Stimulated activated CD8-positive, alpha-beta memory T cell treated with anti-CD3 and anti-CD28 coated beads, Interleukin-12 subunit alpha, Interleukin-12 subunit beta, amount 100 ng/mL, for 1 hour (primary cell): Measurements from ENCODE around the gene TBC1D10A.

Experiments
- DNase-seq: peaks from one replicate; pipeline ENCODE4 v3.0.0-alpha.2; 2020; ENCODE audit warnings: low read depth

Gene TBC1D10A

DNA sequence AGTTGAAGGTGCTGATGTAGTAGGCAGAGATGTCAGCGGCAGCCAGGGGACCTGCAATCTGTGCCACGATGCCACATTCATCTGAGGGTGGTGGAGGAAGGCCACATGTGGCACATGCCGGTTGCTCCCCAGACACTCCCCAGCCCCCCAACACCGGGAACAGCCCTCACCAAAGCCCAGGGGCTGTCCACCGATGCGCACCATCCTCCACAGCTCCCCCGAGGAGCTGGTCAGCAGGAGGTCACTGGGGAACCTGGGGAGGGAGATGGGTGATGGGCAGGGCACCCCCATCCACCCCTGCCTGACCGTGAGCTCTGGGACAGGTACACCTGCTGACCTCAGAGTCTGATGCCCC lies 40.9 kb downstream of the TBC1D10A start:
- no peak for DNase-seq

DNA sequence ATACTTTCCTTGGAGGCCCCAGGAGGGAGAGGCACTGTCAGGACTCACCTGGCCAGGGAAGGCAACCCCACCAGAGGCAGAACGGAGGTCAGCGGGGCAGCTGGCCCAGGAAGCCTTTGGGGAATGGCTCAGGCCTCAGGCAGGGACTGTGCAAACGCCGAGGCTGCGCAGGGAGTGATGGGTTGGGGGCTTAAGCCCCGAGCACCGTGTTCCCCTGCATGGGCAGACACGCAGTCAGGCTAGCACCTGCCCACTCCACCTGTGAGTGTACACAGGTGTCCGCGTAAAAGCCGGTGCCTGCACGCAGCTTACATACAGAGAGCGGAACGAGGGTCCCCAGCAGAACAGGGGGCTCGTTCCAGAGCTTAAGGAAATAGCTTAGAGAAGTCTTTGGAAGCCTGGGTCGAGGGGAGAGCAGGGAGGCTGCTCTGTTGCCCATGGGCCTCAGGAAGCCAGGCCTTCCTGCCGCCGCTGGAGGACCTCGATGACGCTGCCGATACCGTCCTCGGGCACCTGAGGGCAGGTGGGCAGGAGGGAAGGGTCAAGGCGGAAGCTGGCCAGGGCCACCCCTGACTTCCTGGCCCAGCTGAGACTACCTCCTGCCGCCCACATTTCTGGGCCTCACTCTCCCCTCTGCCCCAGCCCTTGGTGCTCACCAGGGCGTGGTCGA lies 41.4 kb downstream of the TBC1D10A start:
- DNase-seq, result no peak

DNA sequence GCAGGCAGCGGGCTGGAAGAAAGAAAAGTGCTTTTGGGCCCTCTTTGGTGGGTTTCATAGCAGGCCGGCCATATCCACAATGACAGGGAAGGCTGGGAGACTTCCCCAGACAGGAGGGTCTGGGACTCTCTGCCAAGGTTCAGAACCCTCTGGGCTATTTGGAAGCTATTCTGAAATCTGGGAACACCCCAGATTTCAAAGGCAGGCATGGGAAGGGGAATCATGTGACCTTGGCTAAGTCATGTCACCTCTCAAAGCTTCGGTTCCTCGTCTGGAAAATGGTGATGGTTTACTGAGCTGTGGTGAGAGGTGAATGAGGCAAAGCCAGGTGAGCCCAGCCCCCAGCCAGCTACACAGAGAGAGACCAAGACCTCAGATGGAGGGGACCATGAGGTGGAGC lies 42.1 kb downstream of the TBC1D10A start:
- DNase-seq, result no peak

DNA sequence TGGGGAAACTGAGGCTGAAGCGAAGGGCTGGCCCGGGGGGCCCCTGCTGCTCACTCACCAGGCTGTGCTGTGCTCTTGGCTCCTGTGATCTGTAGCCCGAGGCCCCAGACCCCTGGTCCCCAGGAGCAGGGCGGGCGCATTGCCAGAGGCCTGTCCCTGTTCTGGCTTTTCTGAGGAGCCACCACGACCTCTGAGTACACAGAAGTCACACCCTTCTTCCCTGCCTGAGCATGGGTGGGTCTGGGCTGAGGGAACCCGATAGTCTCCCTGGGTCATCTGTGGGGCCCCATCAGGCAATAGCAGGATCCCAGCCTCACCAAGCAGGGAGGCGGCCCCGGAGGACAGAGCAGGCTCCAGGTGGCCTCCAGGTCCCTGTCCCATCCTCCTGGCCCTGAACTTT lies 42.6 kb downstream of the TBC1D10A start:
- DNase-seq, result no peak

DNA sequence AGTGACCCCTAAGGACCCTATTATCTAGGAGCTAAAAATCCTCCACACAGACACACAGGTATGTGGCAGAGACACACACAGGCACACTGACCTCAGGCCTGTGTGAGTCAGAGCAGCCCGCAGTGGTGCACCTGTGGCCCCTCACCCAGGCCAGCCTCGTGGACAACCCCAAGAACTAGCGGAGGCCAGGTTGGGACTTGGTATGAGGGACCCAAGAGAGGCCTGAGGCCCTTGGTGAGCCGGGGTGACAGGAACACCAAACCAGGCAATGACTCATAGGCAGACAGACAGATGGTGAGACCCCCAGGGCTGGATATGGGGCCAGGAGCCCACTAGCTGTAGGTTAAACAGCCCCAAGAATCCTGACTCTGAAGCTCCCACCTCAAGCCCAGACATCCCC lies 43.4 kb downstream of the TBC1D10A start:
- DNase-seq, result no peak

DNA sequence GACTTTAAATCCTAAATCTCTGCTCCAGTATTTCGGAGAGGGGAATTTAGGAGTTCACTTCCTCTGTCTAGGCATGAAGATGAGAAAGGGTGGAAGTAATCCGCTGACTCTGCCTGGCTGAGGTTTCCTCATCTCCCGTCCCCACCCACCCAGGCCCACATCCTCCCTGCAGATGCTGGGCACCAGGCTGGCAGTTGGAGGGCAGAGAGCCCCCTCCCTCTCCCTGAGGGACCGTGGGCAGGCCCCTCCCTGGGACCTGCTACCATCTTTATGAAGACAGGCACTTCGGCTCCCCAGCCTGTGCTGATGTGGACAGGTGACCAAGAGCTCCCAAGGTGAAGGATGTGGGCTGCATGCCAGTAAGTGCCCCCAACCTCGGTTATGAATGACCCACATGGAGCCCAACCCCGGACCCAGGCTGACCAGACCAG lies 44.1 kb downstream of the TBC1D10A start:
- no peak for DNase-seq

DNA sequence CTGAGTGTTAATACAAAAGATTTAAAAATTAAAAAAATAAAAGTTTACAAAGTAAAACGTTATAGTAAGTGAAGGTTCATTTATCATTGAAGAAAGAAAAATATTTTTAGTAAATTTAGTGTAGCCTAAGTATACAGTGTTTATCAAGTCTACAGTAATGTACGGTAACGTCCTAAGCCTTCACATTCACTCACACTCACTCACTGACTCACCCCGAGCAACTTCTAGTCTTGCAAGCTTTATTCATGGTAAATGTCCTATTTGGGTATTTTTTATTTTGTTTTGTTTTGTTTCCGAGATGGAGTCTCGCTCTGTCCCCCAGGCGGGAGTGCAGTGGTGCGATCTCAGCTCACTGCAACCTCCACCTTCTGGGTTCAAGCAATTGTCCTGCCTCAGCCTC lies 46.2 kb downstream of the TBC1D10A start:
- no peak for DNase-seq

DNA sequence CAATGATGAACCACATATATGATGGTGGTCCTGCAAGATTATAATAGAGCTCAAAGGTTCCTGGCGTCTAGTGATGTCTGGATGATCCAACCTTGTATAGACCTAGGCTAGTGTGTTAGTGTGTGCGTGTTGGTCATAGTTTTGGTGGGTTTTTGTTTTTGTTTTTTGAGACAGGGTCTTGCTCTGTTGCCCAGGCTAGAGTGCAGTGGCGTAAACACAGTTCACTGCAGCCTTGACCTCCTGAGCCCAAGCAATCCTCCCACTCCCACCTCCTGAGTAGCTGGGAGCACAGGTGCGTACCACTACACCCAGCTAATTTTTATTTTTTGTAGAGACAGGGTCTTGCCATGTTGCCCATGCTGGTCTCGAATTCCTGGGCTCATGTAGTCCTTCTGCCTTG lies 46.8 kb downstream of the TBC1D10A start:
- no peak for DNase-seq

DNA sequence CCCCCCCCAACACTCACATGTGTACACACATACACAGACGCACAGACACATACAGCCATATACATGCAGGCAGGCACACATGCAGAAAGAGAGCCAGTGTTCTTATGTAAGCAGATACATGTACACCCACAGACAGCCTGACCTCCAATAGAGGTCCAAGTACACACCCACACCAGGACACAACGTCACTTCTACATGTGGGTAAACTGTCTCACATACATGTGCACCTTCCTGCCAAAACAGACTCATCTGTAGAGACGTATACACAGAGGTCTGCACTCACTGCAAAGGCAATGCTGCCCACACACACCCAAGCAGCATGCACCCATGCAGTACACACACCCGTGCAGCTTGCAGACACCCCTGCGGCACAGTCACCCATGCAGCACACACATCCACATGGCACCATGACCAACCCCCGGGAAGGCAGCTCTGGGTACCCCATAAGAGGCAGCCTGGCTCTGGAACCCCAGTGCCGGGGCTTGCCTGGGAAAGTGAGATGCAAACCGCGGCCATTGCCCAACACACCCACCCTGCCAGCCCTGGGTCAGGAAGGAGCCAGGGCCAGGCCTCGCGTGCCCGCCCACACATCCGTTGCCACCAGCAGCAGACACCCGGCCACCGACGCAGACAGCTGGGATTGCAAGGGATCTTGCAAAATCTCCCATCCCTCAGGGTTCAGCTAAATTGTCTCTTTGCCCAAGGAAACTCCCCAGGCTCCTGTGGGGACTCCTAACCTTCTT lies 47.5 kb downstream of the TBC1D10A start:
- DNase-seq, result no peak

DNA sequence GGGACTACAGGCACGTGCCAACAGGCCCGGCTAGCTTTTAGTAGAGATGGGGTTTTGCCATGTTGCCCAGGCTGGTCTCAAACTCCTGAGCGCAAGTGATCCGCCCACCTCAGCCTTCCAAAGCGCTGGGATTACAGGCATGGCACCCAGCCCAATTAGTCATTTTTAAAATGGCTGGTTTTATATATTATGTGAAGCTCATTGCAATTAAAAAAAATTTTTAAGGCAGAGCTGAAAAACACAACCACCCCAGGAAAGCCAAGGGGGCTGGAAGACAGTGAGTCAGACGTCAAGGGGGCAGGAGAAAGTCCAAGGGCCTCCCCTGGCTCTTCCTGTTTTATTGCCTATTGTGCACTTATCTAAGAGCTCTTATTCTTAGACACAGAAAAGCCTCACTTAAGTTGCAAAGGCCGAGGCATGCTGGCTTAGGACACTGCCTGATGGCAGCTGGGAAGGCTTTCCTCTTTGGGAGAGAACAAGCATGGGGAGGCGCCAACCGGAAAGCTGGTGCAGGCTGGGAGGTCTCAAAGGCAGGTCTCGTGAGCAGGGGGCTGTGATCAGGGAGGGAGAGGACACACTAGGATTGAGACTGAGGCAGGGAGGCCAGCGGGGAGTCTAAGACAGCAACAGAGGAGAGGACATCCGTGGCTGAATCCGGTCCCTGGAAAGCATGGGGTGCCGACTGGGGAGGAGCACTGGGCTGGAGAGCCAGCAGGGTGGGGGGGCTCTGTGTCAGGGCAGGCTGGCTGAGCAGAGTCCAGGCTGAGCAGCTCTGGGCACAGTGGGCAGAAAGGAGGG lies 49.0 kb downstream of the TBC1D10A start:
- no peak for DNase-seq

DNA sequence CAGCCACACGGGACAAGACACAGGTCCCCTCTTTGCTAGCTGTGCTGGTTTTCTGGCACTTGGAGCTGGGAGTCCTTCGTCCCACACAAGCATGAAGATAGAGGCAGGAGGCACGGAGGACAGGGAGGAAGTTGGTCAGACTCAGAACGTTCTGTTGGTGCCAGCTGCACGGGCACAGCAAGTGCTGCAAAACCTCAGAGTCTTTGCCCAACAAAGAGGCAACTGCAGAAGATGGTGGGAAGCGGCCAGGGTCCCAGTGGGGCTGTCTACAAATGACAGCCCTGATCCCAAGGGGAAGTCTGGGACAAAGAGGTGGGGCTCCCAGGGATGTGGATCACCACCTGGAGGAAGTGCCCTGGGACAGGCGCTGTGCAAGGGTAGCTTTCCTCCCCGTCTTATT lies 50.7 kb downstream of the TBC1D10A start:
- no peak for DNase-seq

DNA sequence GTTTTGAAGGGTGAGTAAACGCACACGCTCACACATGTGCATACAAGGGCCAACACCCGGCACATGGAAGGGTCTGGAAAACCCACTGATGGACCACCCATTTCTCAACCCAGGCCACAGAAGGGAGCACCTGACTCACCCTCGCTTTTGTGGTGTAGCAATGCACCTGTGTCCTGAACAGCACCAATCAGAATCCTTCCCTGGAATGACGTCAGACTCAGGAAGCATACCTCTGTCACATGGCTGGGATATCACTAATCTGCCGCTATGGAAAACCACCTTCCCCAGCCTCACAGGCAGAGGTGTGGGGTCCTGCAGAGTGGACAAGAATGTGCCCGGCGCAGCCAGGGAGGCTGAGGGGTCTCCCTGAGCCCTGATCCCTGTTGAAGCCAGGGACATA lies 51.1 kb downstream of the TBC1D10A start:
- DNase-seq, result no peak

DNA sequence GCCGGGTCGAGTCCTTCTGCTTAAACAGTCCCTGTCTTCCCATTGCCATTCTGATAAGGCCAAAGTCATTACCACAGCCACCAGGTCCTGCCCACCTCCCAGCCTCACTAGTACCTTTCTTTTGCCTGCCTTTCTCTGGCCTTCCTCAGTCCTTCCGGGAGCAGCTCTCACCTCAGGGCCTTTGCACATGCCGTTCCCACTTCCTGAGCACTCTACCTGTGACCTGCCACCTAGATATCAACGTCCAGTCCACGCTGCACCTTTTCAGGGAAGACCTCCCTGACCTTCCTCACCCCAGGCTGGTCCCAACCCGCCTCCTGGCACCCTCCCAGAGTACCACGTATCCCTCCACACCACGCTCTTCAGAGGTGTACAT lies 52.3 kb downstream of the TBC1D10A start:
- no peak for DNase-seq

DNA sequence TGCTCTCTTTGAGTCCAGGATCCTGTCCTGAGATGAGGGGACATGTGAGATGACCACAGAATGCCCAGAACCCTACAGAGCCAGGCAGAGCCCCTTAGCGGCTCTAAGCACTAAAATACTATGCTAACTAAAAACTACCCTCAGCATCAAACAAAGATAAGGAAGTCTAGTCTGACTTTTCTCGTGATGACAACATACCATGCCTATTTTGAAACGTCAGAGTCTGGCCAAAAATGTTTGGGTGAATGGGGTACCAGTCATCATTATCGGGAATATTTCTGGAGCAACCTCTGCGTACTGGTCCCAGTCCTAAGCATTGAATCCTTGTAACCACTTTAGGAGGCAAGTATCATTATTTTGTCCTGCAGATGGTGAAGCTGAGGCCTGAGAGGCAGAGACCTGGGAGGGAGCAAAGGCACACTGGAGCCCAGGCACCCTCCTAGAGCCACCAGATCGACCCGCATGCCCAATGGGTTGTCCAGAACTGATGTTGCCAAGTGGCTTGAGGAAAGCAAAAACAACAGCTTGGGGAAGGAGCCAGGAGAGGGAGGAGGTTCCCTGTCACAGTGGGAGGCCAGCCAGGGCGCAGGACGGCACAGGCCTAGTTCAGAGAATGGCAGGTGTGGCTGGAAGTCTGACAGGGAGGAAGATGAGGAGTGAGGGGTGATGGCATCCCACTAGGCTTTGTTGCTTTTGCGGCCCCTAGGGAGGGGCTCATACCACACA lies 52.9 kb downstream of the TBC1D10A start:
- DNase-seq, result no peak

DNA sequence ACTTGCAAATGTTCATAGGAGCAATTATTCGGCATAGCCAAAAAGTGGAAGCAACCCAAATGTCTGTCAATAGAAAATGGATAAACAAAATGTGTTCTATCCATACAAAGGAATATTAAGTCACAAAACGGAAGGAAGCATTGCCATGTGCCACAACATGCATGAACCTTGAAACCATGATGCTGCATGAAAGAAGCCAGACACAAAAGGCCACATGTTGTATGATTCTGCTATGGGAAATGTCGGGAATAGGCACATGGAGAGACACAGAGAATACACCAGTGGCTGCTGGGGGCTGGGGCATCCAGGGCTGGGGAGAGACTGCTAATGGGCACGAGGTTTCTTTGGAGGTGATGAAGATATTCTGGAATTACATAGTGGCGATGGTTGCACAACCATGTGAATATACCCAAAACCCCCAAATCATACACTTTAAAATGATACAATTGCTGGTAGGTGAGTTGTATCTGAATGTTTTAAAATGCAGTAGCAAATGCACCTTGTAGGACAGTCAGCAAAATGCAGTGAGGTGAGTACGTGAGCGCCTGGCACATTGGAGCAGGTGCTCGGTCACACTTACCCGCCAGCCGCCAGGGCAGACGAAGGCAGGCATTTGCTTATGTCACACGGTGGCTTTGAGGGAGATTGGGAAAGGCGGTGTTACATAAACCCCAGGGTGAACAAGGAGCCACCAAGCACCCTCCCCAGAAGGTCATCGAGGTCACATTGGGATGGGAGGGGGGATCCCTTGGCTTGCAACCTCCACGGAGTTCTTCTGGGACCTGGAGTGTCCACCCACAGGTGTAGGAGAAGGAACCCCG lies 53.8 kb downstream of the TBC1D10A start:
- no peak for DNase-seq

DNA sequence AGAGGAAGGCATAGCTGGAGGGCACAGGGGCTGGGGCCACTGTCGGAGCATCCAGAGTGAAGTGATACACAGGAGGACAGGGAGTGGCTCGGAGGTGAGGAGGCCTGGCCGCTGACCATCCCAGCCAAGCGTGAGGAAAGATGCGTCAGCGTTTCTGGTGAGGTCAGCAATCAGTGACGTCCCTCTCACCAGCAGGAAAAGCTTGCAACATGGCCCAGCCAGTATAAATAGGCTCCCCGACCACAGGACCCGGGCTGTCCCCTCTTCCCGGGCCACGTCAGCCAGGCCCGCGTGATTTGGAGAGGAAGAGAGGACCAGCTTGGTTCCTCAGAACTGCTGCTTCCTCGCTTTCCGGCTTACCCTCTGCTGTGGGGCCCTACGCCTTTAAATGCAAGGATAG lies 55.9 kb downstream of the TBC1D10A start:
- DNase-seq, result no peak

DNA sequence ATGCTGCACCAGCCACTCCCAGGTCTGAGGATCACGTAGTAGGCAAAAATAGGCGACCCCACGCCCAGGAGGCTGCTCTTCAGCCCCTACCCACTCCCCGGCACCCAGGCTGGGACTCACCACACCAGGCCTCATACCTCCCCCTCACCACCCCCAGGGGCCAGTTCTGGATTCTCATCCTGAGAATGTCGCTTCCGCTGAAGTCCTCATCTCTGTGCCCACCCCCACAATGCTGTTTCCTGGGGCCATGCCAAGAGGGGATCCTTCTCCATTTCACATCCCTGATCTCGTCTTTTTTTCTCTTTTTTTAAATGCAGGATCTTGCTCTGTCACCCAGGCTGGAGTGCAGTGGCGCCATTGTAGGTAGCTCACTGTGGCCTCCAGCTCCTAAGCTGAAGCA lies 58.4 kb downstream of the TBC1D10A start:
- DNase-seq, result no peak

DNA sequence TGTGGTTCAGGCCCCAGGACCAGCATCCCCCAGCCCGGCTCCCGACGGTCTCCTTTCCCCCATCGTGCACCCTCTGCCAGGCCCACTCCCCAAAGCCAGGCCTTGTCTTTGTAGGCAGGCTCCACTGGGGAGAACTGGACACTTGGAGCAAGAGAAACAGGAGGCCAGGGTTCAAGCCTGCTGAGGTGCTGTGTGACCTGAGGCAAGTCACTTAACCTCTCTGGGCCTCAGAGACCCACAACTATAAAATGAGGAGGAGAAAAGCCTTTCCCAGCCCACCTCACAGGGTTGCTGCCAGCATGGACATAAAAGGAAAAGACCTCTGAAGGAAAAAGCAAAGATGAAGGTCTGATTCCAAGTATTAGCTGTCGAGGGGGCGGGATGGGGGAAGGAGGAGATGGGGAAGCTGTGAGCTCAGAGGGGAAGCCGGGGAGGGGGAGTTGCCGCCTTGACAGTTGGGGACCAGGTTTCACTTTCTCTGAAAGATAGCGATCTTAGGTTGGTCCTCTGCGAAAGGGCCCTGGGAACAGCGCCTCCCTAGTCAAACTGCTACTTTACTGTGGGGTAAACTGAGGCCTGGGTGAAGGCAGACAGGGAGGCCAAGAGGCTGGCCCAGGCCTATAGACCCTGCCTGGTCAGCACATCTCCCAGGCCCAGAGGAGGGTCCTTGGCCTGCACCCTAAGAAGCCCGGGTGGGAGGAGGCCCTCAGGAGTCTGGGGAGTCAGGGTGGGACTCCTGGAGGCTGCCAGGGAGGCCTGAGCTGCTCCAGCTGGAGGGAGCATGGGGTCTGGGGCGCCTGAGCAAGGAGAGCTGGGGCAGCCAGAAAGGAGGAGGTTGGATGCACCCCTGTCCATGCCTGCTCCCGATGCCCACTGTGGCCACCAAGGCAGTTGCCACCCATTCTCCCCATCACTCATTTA lies 59.1 kb downstream of the TBC1D10A start:
- no peak for DNase-seq

DNA sequence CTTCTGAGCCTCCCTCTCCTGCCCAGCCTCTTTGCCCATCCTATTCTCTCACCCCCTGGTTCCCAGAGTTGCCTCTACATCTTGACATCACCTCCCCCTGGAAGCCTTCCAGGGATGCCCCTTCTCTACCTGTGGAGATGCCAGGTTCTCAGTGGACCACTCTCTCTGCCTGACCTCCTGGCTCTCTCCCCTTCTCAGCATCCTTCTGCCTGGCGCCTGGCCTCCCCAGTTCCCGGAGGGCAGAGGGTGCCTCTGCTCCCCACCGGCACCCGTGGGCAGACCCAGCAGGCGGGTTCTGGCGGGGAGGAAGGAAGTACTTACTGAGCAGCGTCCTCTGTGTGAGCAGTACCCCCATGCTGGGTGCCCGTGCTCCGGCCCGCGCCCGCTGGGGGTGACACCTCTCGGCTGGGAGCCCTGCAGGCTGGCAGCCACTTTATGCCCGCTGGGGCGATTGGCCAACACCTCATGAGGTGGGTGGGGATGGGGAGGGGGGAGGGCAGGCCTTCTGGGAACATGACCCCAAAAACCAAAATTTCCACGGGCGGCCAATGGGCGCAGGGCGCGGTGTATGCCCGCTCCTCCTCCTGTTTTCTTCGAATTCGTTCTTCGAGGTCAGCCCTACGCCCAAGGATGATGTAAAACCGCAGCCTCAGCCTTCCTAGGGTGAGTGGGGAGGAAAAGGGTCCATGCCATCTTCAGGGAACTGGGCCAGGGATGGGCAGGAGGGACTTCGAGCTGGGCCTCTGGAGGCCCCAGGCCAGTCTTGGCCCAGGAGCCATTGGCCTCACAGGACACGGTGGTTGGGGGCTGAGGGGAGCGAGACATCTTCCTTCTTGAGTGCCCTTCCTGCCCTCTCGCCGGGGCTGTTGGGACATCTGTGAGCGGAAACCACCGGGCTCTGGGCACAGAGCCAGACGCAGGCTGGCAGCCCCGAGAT lies 60.0 kb downstream of the TBC1D10A start, which contains the start of gene OSM:
Gene OSM (minus strand): TSS at position 407 of the 937 bp plus-strand sequence. CDS start 52 bp downstream, at position 355.
- DNase-seq, result no peak
